Peyer's patch (tissue), 4 donors: ENCODE results near the gene REEP6.

Experiments
- POLR2A ChIP-seq, 2 donors: fragments of 450-650 bp; IDR thresholded peaks; one replicate each; pipeline ENCODE4 v1.5.1; 2017; ENCODE audit warnings: antibody characterized with exemption in 2 of 2, mild to moderate bottlenecking in 2 of 2, moderate library complexity in 2 of 2
- TF ChIP-seq, protein P1 (sequence below), 6 experiments: fragments of 450-650 bp in 4 of 6; fragments of 200-600 bp in 2 of 6; sonication (generic) in 1 of 6; IDR thresholded peaks; one replicate each; pipeline ENCODE4 v1.5.1; 2017 to 2019; ENCODE audit warnings: antibody characterized with exemption in 6 of 6, mild to moderate bottlenecking in 3 of 6, moderate library complexity in 1 of 6

DNA sequence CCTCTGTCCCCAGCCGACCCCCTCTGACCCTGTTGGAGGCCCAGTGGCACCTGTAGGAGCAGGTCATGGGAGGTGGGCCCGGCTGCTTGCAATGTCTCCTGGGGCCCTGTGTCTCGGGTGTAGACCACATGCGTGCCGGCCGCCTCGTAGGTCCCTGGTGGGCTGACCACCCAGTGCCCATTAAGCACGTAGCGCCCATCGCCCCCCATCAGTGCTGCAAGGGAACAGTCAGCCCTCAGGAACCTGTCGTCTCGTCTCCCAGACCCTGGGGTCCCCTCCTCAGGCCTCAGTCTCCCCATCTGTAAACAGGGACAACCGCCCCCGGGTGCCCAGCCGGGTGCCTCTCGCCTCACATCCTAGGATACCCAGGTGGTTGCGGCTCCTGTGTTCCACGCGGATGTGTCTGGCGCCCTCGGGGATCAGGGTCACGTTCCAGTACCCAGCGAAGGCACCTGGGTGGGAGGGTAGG, 16.2 kb downstream of the REEP6 start:
- TF ChIP-seq, protein P1, sequence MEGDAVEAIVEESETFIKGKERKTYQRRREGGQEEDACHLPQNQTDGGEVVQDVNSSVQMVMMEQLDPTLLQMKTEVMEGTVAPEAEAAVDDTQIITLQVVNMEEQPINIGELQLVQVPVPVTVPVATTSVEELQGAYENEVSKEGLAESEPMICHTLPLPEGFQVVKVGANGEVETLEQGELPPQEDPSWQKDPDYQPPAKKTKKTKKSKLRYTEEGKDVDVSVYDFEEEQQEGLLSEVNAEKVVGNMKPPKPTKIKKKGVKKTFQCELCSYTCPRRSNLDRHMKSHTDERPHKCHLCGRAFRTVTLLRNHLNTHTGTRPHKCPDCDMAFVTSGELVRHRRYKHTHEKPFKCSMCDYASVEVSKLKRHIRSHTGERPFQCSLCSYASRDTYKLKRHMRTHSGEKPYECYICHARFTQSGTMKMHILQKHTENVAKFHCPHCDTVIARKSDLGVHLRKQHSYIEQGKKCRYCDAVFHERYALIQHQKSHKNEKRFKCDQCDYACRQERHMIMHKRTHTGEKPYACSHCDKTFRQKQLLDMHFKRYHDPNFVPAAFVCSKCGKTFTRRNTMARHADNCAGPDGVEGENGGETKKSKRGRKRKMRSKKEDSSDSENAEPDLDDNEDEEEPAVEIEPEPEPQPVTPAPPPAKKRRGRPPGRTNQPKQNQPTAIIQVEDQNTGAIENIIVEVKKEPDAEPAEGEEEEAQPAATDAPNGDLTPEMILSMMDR (IDR thresholded peaks at IDR 0.05) = no peak
- no peak for TF ChIP-seq POLR2A (IDR thresholded peaks at IDR 0.05)
